IMR-90 (cell line): ENCODE data around the gene TLR9. TPM values are rescaled to one million over a fixed set of nuclear protein-coding genes. Genes with fewer than 3 reads are reported as not detected.

Source experiments
- ATAC-seq: fragments of 200-7000 bp; cut with Tn5 transposase; 2 replicates; pipeline ENCODE4 v1.9.1; 2020; ENCODE audit warnings: low read depth, mild to moderate bottlenecking, moderate library complexity
- BruUV-seq: library from RNA; stranded (reverse); fragments of 400-500 nt; replicated peaks from 2 replicates; lab custom pipeline; 2021; lab: Mats Ljungman, UMichigan
- CTCF ChIA-PET: fragments of 300-600 bp; formaldehyde crosslinking; extraction: SDS; loops from one replicate; lab custom pipeline; 2021; ENCODE audit warnings: antibody characterized with exemption; lab: Yijun Ruan, JAX
- POLR2A ChIA-PET: fragments of 300-600 bp; sonication (Branson Sonifier 250); formaldehyde crosslinking; loops from one replicate; lab custom pipeline; 2022; ENCODE audit warnings: antibody characterized with exemption; ENCODE audit not compliant: unreplicated experiment; lab: Charles Lee
- DNase-seq: peaks from one replicate; pipeline ENCODE4 v3.0.0; 2013
- H2AFZ ChIP-seq: replicated peaks from 2 replicates; pipeline ENCODE3; 2013; ENCODE audit warnings: low read length, mild to moderate bottlenecking; ENCODE audit not compliant: poor library complexity
- H2AK5ac ChIP-seq: 2 replicates; pipeline ENCODE4 v1.6.1; 2013; ENCODE audit warnings: low read depth, low read length, inconsistent platforms
- H2AK9ac ChIP-seq: replicated peaks from 2 replicates; pipeline ENCODE3; 2013; ENCODE audit warnings: mild to moderate bottlenecking, low read depth, low read length, moderate library complexity; ENCODE audit not compliant: poor library complexity
- H2BK120ac ChIP-seq: 2 replicates; pipeline ENCODE4 v1.6.1; 2013; ENCODE audit warnings: low read depth, low read length, inconsistent platforms
- H2BK15ac ChIP-seq: 3 replicates; pipeline ENCODE4 v1.6.1; 2013; ENCODE audit warnings: low read depth, low read length, inconsistent platforms
- H2BK20ac ChIP-seq: 2 replicates; pipeline ENCODE4 v1.6.1; 2013; ENCODE audit warnings: low read depth, mild to moderate bottlenecking, inconsistent platforms, low read length, moderate library complexity
- H2BK5ac ChIP-seq: 2 replicates; pipeline ENCODE4 v1.6.1; 2013; ENCODE audit warnings: mild to moderate bottlenecking, low read depth, low read length, inconsistent platforms; ENCODE audit not compliant: poor library complexity, severe bottlenecking
- H3K14ac ChIP-seq: replicated peaks from 2 replicates; pipeline ENCODE4 v1.6.1; 2013; ENCODE audit warnings: low read depth, low read length, inconsistent platforms
- H3K18ac ChIP-seq: 2 replicates; pipeline ENCODE4 v1.6.1; 2013; ENCODE audit warnings: low read depth, low read length, control low read depth
- H3K23ac ChIP-seq: 2 replicates; pipeline ENCODE4 v1.6.1; 2013; ENCODE audit warnings: low read depth, low read length, inconsistent platforms
- H3K27ac ChIP-seq: 2 replicates; pipeline ENCODE4 v1.5.1; 2013; ENCODE audit warnings: mild to moderate bottlenecking, control low read depth, low read length; ENCODE audit not compliant: insufficient read depth
- H3K27me3 ChIP-seq: 2 replicates; pipeline ENCODE4 v1.6.1; 2013; ENCODE audit warnings: low read length; ENCODE audit not compliant: control insufficient read depth, insufficient read depth
- H3K36me3 ChIP-seq: 2 replicates; pipeline ENCODE4 v1.6.1; 2013; ENCODE audit warnings: low read length, mixed read lengths; ENCODE audit not compliant: control insufficient read depth, insufficient read depth
- H3K4ac ChIP-seq: 2 replicates; pipeline ENCODE4 v1.6.1; 2013; ENCODE audit warnings: low read depth, low read length, inconsistent platforms
- H3K4me1 ChIP-seq: 2 replicates; pipeline ENCODE4 v1.6.1; 2013; ENCODE audit warnings: low read length, mixed read lengths; ENCODE audit not compliant: control insufficient read depth, insufficient read depth
- H3K4me2 ChIP-seq: 2 replicates; pipeline ENCODE4 v1.6.1; 2013; ENCODE audit warnings: low read depth, mild to moderate bottlenecking, control low read depth, low read length, moderate library complexity
- H3K4me3 ChIP-seq: 2 replicates; pipeline ENCODE4 v1.5.1; 2013; ENCODE audit warnings: low read depth, mild to moderate bottlenecking, control low read depth, low read length, moderate library complexity; ENCODE audit not compliant: insufficient read depth
- H3K56ac ChIP-seq: 2 replicates; pipeline ENCODE4 v1.6.1; 2013; ENCODE audit warnings: low read length, inconsistent platforms; ENCODE audit not compliant: insufficient read depth; ENCODE audit errors: extremely low read depth
- H3K79me1 ChIP-seq, 2 experiments: 2 replicates each; pipeline ENCODE4 v1.6.1; 2013; ENCODE audit warnings: low read length in 2 of 2, inconsistent platforms in 1 of 2, low read depth in 1 of 2
- H3K9ac ChIP-seq: 2 replicates; pipeline ENCODE4 v1.6.1; 2013; ENCODE audit warnings: low read depth, low read length, control low read depth
- H3K9me1 ChIP-seq: 2 replicates; pipeline ENCODE4 v1.6.1; 2013; ENCODE audit warnings: low read length, inconsistent platforms; ENCODE audit not compliant: insufficient read depth
- H3K9me3 ChIP-seq: 2 replicates; pipeline ENCODE4 v1.6.1; 2013; ENCODE audit warnings: low read length; ENCODE audit not compliant: control insufficient read depth, insufficient read depth
- H4K20me1 ChIP-seq: 2 replicates; pipeline ENCODE4 v1.6.1; 2013; ENCODE audit warnings: low read length, inconsistent platforms; ENCODE audit not compliant: insufficient read depth
- H4K5ac ChIP-seq: 2 replicates; pipeline ENCODE4 v1.6.1; 2013; ENCODE audit warnings: mild to moderate bottlenecking, low read depth, low read length, control low read depth
- H4K8ac ChIP-seq, 2 experiments: 2 replicates each; pipeline ENCODE4 v1.6.1; 2013; ENCODE audit warnings: low read depth in 2 of 2, low read length in 2 of 2, control low read depth in 1 of 2, inconsistent platforms in 1 of 2
- H4K91ac ChIP-seq: 2 replicates; pipeline ENCODE4 v1.6.1; 2013; ENCODE audit warnings: low read depth, low read length, inconsistent platforms; ENCODE audit not compliant: insufficient read depth
- BHLHE40 ChIP-seq: fragments of 150-350 bp; IDR thresholded peaks from 2 replicates; pipeline ENCODE4 v1.6.1; 2016; ENCODE audit warnings: mild to moderate bottlenecking, low read depth, low read length
- CHD1 ChIP-seq: IDR thresholded peaks from 2 replicates; pipeline ENCODE4 v1.6.1; 2012; ENCODE audit warnings: low read depth, low read length, improper control_type of control experiment
- FOS ChIP-seq: fragments of 150-350 bp; IDR thresholded peaks from 2 replicates; pipeline ENCODE4 v1.6.1; 2016; ENCODE audit warnings: low read depth, low read length
- MXI1 ChIP-seq: IDR thresholded peaks from 2 replicates; pipeline ENCODE4 v1.6.1; 2012; ENCODE audit warnings: low read depth, mild to moderate bottlenecking, low read length, moderate library complexity, borderline replicate concordance
- NFE2L2 ChIP-seq: fragments of 150-350 bp; IDR thresholded peaks from 2 replicates; pipeline ENCODE4 v1.6.1; 2016; ENCODE audit warnings: low read depth, mild to moderate bottlenecking, low read length
- RAD21 ChIP-seq: IDR thresholded peaks from 2 replicates; pipeline ENCODE4 v1.6.1; 2012; ENCODE audit warnings: low read length, improper control_type of control experiment
- RCOR1 ChIP-seq: IDR thresholded peaks from 2 replicates; pipeline ENCODE4 v1.6.1; 2012; ENCODE audit warnings: mild to moderate bottlenecking, low read length, improper control_type of control experiment; ENCODE audit not compliant: insufficient replicate concordance
- RFX5 ChIP-seq: IDR thresholded peaks from 2 replicates; pipeline ENCODE4 v1.8.0; 2012; ENCODE audit warnings: low read depth, mild to moderate bottlenecking, low read length, moderate library complexity
- WGBS, 2 experiments: methylation state at CpG; one replicate each; pipeline versions ENCODE4 v1.1.5 to v1.1.7; 2013; ENCODE audit warnings: missing lambda C conversion rate in 2 of 2; ENCODE audit not compliant: insufficient read length in 1 of 2; ENCODE audit errors: extremely low coverage in 2 of 2; 5-methylcytosine and 5-hydroxymethylcytosine counted together
- dilution Hi-C: fragments of 300-500 bp; cut with HindIII; formaldehyde crosslinking; loops from one replicate; pipeline ENCODE4 v1.14.3; 2018; ENCODE audit warnings: low sequenced_read_pairs; ENCODE audit not compliant: unreplicated experiment
- in situ Hi-C: fragments of 300-500 bp; cut with MboI; formaldehyde crosslinking; loops from 3 replicates; pipeline ENCODE4 v1.14.3; 2019; ENCODE audit warnings: low sequenced_read_pairs, inconsistent platforms, mixed read lengths
- intact Hi-C: fragments of 100-400 bp; cut with micrococcal nuclease; formaldehyde crosslinking; loops from 2 replicates; pipeline ENCODE4 v1.10.0; 2022
- polyA plus RNA-seq, 3 experiments: library from polyadenylated mRNA; depleted of rRNA; stranded (reverse); fragments of >200 nt; gene quantifications; 2 replicates each; pipeline ENCODE4 v1.2.3, GENCODE V29; 2012; ENCODE audit warnings: low replicate concordance in 1 of 3
- total RNA-seq: library from RNA; depleted of rRNA; stranded (reverse); fragments of >200 nt; gene quantifications from 2 replicates; pipeline ENCODE4 v1.2.3, GENCODE V29; 2012

The TLR9 gene
- total and polyA plus RNA-seq, 2 of the 4 experiments (the other 2 are of a cell fraction), result not detected

DNA sequence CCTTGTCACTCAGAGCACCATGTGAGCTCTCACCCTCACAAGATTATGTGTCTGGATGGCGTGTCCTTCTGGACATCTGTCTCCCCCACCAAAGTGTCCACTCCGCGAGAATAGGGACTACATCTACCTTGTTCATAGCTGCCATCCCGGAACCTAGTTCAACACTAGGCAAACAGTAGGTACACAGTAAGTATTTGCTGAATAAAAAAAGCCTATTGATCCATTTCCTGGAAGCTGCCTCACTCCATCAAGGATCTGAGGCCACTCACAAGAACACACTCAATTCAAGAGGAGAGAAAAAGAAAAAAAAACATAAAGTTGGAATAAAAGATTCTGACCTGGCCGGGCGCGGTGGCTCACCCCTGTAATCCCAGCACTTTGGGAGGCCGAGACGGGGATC, 38.7 kb downstream of the TLR9 start:
- Histone ChIP-seq H3K18ac (no peak overlapping the region), H3K4me1 (peaks cover 11% of the 10 kb centered on the region), H2BK120ac (no peak overlapping the region), H3K4ac (no peak overlapping the region), H3K27ac (no peak overlapping the region), H2BK20ac (no peak overlapping the region), H3K9ac (no peak overlapping the region), H4K8ac (no peak overlapping the region), H3K4me3 (no peak overlapping the region), H3K27me3 (peaks cover 2% of the 10 kb centered on the region), H3K9me1 (peaks cover 12% of the 10 kb centered on the region), H3K23ac (no peak overlapping the region), H2BK5ac (no peak overlapping the region), H2AK9ac (no peak overlapping the region), H3K56ac (no peak overlapping the region), H4K20me1 (no peaks in the 10 kb centered on the region), H4K91ac (no peak overlapping the region), H3K79me1 (0 out of 4 replicates have a peak, but pooled peaks cover 0 to 3% of the 10 kb centered on the region in 2 experiments), H4K5ac (no peak overlapping the region), H2BK15ac (no peak overlapping the region), H3K14ac (no peak overlapping the region), H3K36me3 (no peaks in the 10 kb centered on the region), H3K4me2 (no peak overlapping the region), H2AFZ (no peak overlapping the region), H2AK5ac (no peak overlapping the region), H3K9me3 (no peaks in the 10 kb centered on the region)
- ATAC-seq (no peak), DNase-seq (no peak)
- no CpG with 5 or more reads among the region's 9 CpGs for WGBS, 2 experiments
- in situ Hi-C loops, result no loop called here
- no peak for TF ChIP-seq CHD1
- TF ChIP-seq NFE2L2, result no peak
- no peak for TF ChIP-seq BHLHE40
- TF ChIP-seq RCOR1, result no peak
- TF ChIP-seq RFX5, result no peak
- TF ChIP-seq FOS, result no peak
- no peak for TF ChIP-seq MXI1
- TF ChIP-seq RAD21, result no peak
- intact Hi-C loops, result no loop called here
- no TSS peak for BruUV-seq
- dilution Hi-C loops, result no loop called here
- ChIA-PET CTCF (no interaction called here), POLR2A (no interaction called here)
